Embryonic facial prominence (tissue), 1 donor: ENCODE measurements around the gene ABCA6.

ENCODE experiments used
- DNase-seq: peaks from one replicate; pipeline ENCODE4 v3.0.0-alpha.2; 2016; ENCODE audit errors: extremely low spot score

ABCA6 gene

DNA sequence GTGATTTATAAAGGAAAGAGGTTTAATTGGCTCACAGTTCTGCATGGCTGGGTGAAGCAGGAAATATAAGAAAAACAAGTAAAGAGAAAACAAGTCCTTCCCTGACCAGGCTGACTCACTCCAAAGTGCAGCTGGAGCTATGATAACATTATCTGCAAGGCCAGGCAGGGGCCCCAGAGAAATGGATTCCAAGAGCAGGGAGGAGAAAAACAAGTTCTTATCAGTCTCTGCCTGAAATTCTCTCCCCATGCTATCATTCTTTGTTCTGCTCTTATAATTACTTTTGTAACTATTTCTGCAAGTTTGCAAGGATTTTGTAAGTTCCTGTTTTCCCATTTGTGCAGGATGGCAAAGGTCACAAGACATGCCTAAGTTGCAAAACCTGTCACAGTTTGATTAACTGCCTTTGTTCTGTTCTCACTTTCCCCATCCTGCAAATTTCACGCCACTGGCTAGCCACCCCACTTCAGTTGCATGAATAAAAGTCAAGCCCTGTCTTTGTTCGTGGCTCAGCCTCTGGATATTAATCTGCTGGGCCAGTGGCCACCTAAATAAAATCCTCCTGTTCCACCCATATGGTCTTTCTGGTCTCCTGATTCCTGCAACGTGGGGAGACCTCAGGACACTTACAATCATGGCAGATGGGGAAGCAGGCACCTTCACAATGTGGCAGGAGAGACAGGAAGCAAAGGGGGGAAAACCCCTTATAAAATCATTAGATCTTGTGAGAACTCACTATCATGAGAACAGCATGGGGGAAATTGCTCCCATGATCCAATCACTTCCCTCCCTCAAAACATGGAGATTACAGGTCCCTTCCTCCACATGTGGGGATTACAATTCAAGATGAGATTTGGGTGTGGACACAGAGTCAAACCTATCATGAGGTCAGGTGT, 94.1 kb downstream of the ABCA6 start:
- DNase-seq: no peak

DNA sequence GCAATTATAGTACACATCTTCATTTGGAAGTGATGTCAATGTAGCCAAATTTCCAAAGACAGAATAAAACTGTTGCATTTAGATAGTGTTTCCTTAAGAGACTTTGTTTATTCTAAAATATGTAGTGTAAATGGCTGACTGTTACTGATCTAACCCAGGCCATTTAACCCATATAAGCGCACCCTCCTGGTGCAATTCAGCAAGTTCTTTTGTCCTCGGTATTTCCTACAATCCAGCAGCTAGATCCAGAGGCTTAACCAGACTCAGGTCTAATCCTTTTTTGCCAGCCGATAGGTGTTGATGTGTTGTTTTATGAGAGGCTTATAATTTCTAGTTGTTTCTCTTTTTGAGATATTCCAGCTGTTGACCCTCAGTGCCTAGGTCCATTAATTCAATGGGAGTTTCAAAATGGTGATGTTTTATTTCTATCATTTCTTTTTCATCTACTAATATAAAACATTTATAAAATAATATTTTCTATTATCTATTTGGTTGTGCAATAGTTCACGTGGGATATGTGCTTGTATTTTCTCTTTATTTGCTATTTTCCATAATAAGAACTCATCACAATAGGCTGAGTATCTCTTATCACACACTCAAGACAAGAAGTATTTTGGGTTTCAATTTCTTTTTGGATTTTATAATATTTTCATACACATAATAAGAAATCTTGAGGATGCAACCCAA, 95.4 kb downstream of the ABCA6 start:
- DNase-seq: no peak

DNA sequence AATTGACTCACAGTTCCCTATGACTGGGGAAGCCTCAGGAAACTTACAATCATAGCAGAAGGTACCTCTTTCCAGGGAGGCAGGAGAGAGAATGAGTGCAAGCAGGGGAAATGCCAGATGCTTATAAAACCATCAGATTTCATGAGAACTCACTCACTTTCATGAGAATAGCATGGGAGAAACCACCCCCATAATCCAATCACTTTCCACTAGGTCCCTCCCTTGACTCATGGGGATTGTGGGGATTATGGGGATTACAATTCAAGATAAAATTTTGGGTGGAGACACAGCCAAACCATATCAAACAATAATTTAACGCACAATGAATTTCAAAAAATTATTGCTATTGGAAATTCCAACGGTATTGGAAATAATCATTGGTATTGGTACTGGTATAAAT, 96.0 kb downstream of the ABCA6 start:
- no peak for DNase-seq

DNA sequence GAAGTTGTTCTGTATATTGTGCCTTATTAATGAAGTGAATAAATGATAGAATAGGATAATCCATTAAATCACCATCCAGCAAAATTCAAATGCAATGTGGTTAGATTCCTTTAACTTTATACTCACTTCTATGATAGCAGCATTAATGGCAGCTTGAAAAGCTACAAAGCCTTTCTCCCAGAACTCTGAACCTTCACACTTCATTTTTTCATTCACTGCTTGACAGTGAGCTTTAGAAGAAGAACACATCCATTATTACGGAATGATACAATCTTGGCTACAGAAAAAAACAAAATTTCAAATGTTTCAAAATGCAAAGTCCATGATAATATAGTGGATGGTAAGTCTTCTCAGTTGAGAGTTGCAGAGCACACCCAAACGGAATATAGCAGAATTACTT, 97.3 kb downstream of the ABCA6 start:
- no peak for DNase-seq

DNA sequence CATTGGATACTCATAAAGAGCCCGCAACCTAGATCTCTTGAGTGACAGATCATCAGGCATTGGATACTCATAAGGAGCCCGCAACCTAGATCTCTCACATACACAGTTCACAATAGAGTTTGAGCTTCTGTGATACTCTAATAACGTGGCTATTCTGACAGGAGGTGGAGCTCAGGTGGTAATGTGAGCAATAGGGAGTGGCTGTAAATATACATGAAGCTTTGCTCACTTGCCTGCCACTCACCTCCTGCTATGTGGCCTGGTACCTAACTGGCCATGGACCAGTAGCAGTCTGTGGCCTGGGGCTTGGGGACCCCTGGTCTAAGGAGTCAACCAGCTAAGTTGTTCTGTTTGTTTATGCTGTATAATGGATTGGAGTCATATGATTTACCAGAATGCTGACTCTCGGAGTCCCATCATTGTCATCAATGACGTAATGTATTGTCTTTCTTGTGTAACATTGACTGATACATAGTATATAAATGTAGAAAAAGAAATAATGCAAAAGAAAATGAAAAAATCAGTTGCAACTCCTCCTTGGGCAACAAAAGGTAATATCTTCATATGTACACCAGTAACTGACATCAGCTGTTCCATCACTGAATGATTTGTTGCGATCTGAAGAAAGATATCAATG, 98.5 kb downstream of the ABCA6 start:
- no peak for DNase-seq

DNA sequence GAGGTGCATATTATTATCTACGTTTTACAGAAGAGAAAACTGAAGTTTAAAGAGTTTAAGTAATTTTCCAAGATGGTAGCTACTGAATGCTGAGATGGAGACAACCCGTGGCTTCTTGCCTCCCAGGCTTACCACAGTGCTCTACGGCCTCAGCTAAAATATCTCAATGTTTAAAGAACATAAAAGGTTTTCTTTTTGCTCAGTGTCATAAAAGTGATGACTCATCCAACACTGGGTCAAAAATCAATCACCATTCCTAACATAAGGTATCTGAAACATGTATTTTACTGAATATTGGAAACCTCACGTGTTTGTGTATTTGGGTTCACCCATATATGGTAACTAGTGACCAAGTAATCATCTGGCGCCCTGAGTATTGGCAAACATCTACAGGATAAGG, 99.4 kb downstream of the ABCA6 start:
- no peak for DNase-seq

DNA sequence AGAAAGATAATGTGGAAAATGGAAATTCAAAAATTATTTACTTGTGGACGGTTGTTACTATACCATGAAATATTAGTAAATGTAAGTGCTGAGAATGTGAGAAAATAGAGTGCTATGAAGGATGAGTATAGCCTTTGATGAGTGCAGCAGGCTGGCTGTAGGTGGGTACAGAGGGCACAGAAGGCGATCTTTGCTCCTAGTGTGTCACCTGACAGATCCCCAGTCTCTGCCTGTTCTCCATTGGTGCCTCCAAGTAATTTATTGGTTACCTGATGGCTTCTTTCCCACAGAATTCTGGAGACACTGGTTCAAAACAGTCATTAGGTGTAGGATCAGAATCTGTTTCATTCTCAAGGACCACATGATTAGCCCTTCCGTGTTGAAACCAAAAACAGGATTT, 109.9 kb downstream of the ABCA6 start:
- no peak for DNase-seq

DNA sequence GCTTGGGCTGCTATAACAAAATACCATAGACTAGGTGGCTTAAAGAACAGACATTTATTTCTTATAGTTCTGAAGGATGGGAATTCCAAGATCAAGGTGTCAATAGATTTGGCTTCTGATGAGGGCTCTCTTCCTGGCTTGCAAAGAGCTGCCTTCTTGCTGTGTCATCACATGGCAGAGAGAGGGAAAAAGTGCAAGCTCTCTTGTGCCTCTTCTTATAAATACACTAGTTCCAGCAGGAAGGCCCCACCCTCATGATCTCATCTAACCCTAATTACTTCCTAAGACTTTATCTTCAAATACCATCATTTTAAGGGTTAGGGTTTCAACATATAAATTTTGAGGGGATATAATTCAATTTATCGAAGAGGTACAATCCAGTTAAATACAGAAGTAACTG, 111.5 kb downstream of the ABCA6 start:
- DNase-seq: no peak
